H9 (cell line): ENCODE results near the gene ATP8A2. TPM values are rescaled to one million over a fixed set of nuclear protein-coding genes. Genes with fewer than 3 reads are reported as not detected.

Source experiments
- DNase-seq: peaks from one replicate; pipeline ENCODE4 v3.0.0-alpha.2; 2017
- H2AFZ ChIP-seq: one replicate; pipeline ENCODE4 v1.6.1; 2013; ENCODE audit warnings: mild to moderate bottlenecking, low read length, control low read depth, moderate library complexity
- H2AK5ac ChIP-seq: 2 replicates; pipeline ENCODE4 v1.6.1; 2013; ENCODE audit warnings: low read length, control low read depth, mixed read lengths; ENCODE audit not compliant: insufficient read length
- H2BK120ac ChIP-seq: one replicate; pipeline ENCODE4 v1.6.1; 2013; ENCODE audit warnings: low read depth, mild to moderate bottlenecking, low read length, control low read depth, inconsistent platforms; ENCODE audit not compliant: poor library complexity, severe bottlenecking
- H2BK12ac ChIP-seq: 2 replicates; pipeline ENCODE4 v1.6.1; 2013; ENCODE audit warnings: low read length, control low read depth, mixed read lengths, low read depth; ENCODE audit not compliant: insufficient read length
- H2BK15ac ChIP-seq: 2 replicates; pipeline ENCODE4 v1.6.1; 2013; ENCODE audit warnings: low read depth, low read length, control low read depth
- H2BK20ac ChIP-seq: one replicate; pipeline ENCODE4 v1.6.1; 2013; ENCODE audit warnings: low read depth, mild to moderate bottlenecking, low read length, control low read depth, inconsistent platforms; ENCODE audit not compliant: poor library complexity, severe bottlenecking
- H2BK5ac ChIP-seq: 2 replicates; pipeline ENCODE4 v1.6.1; 2013; ENCODE audit warnings: low read length, control low read depth, mixed read lengths; ENCODE audit not compliant: insufficient read length
- H3K14ac ChIP-seq: 2 replicates; pipeline ENCODE4 v1.6.1; 2013; ENCODE audit warnings: low read length, control low read depth; ENCODE audit not compliant: insufficient read depth
- H3K18ac ChIP-seq: 2 replicates; pipeline ENCODE4 v1.6.1; 2013; ENCODE audit warnings: low read depth, mild to moderate bottlenecking, mixed read lengths, low read length, control low read depth; ENCODE audit not compliant: insufficient read length
- H3K23ac ChIP-seq: 2 replicates; pipeline ENCODE4 v1.6.1; 2013; ENCODE audit warnings: low read length, control low read depth, mixed read lengths, low read depth; ENCODE audit not compliant: insufficient read length
- H3K23me2 ChIP-seq: 2 replicates; pipeline ENCODE4 v1.6.1; 2013; ENCODE audit warnings: low read depth, mild to moderate bottlenecking, mixed read lengths, low read length, control low read depth; ENCODE audit not compliant: insufficient read length, poor library complexity, severe bottlenecking
- H3K27ac ChIP-seq: 2 replicates; pipeline ENCODE4 v1.5.1; 2013; ENCODE audit warnings: low read length, control low read depth, mixed read lengths, low read depth; ENCODE audit not compliant: insufficient read length
- H3K27me3 ChIP-seq: 2 replicates; pipeline ENCODE4 v1.6.1; 2013; ENCODE audit warnings: low read length, control low read depth, inconsistent platforms; ENCODE audit not compliant: insufficient read depth
- H3K4ac ChIP-seq: 2 replicates; pipeline ENCODE4 v1.6.1; 2013; ENCODE audit warnings: low read depth, mild to moderate bottlenecking, control low read depth, inconsistent platforms, low read length, moderate library complexity
- H3K4me1 ChIP-seq: 2 replicates; pipeline ENCODE4 v1.6.1; 2013; ENCODE audit warnings: low read length, control low read depth, inconsistent platforms; ENCODE audit not compliant: insufficient read depth
- H3K4me2 ChIP-seq: 2 replicates; pipeline ENCODE4 v1.6.1; 2013; ENCODE audit warnings: low read length, control low read depth, mixed read lengths; ENCODE audit not compliant: insufficient read length, insufficient read depth
- H3K56ac ChIP-seq: 2 replicates; pipeline ENCODE4 v1.6.1; 2013; ENCODE audit warnings: low read depth, mild to moderate bottlenecking, mixed read lengths, low read length, control low read depth; ENCODE audit not compliant: insufficient read length
- H3K79me1 ChIP-seq: 2 replicates; pipeline ENCODE4 v1.6.1; 2013; ENCODE audit warnings: low read depth, mild to moderate bottlenecking, moderate library complexity, low read length, control low read depth, inconsistent platforms; ENCODE audit not compliant: insufficient read depth, poor library complexity, severe bottlenecking
- H3K79me2 ChIP-seq: 2 replicates; pipeline ENCODE4 v1.6.1; 2013; ENCODE audit warnings: low read length, control low read depth, inconsistent platforms; ENCODE audit not compliant: insufficient read depth
- H3K9ac ChIP-seq: 2 replicates; pipeline ENCODE4 v1.6.1; 2013; ENCODE audit warnings: low read length, control low read depth, mixed read lengths; ENCODE audit not compliant: insufficient read length; ENCODE audit errors: extremely low read depth
- H3K9me3 ChIP-seq: one replicate; pipeline ENCODE4 v1.6.1; 2013; ENCODE audit warnings: low read depth, low read length, inconsistent platforms; ENCODE audit not compliant: control insufficient read depth
- H3T11ph ChIP-seq: one replicate; pipeline ENCODE4 v1.6.1; 2013; ENCODE audit warnings: mild to moderate bottlenecking, low read length, control low read depth, inconsistent platforms
- H4K20me1 ChIP-seq: one replicate; pipeline ENCODE4 v1.6.1; 2013; ENCODE audit not compliant: control insufficient read depth, insufficient read length, insufficient read depth
- H4K5ac ChIP-seq: 2 replicates; pipeline ENCODE4 v1.6.1; 2013; ENCODE audit warnings: low read depth, mild to moderate bottlenecking, mixed read lengths, low read length, control low read depth; ENCODE audit not compliant: insufficient read length
- H4K8ac ChIP-seq: replicated peaks from 2 replicates; pipeline ENCODE4 v1.6.1; 2013; ENCODE audit warnings: low read length, control low read depth, mixed read lengths, low read depth; ENCODE audit not compliant: insufficient read length
- H4K91ac ChIP-seq: 2 replicates; pipeline ENCODE4 v1.6.1; 2013; ENCODE audit warnings: low read depth, mild to moderate bottlenecking, moderate library complexity, mixed read lengths, low read length, control low read depth; ENCODE audit not compliant: insufficient read length
- H3K27ac Mint-ChIP-seq, 3 experiments: 2 replicates in 2 of 3; 3 replicates in 1 of 3; pipeline ENCODE4 v1.8.0; 2020 to 2021; ENCODE audit warnings: mixed read lengths in 3 of 3, mild to moderate bottlenecking in 1 of 3, moderate library complexity in 1 of 3
- H3K27me3 Mint-ChIP-seq: 2 replicates; pipeline ENCODE4 v1.8.0; 2021; ENCODE audit warnings: low read depth, mild to moderate bottlenecking, moderate library complexity, mixed read lengths
- H3K36me3 Mint-ChIP-seq, 3 experiments: 2 replicates in 2 of 3; 3 replicates in 1 of 3; pipeline ENCODE4 v1.8.0; 2020 to 2021; ENCODE audit warnings: low read depth in 3 of 3, mixed read lengths in 3 of 3; ENCODE audit not compliant: insufficient read depth in 1 of 3
- H3K4me1 Mint-ChIP-seq, 2 experiments: 2 replicates each; pipeline ENCODE4 v1.8.0; 2020; ENCODE audit warnings: mixed read lengths in 2 of 2
- H3K4me3 Mint-ChIP-seq, 2 experiments: 2 replicates in 1 of 2; 3 replicates in 1 of 2; pipeline ENCODE4 v1.8.0; 2020 to 2021; ENCODE audit warnings: mild to moderate bottlenecking in 2 of 2, mixed read lengths in 2 of 2, moderate library complexity in 1 of 2
- H3K9me3 Mint-ChIP-seq, 2 experiments: 2 replicates in 1 of 2; 3 replicates in 1 of 2; pipeline ENCODE4 v1.8.0; 2020; ENCODE audit warnings: mild to moderate bottlenecking in 2 of 2, mixed read lengths in 2 of 2, moderate library complexity in 1 of 2
- CTCF ChIP-seq: fragments of 200-600 bp; sonication (generic); conservative IDR thresholded peaks from 3 replicates; pipeline ENCODE4 v1.8.0; 2021; ENCODE audit warnings: antibody characterized with exemption, mild to moderate bottlenecking
- WGBS: extraction: QIAGEN DNeasy Blood & Tissue Kit; methylation state at CpG from one replicate; pipeline ENCODE4 v1.1.7; 2013; ENCODE audit warnings: missing lambda C conversion rate, low lambda C conversion rate, mixed read lengths; ENCODE audit not compliant: insufficient read length; ENCODE audit errors: extremely low coverage; 5-methylcytosine and 5-hydroxymethylcytosine counted together
- total RNA-seq: library from RNA; stranded (reverse); gene quantifications from 2 replicates; pipeline ENCODE4 v1.2.1, GENCODE V29; 2021

Gene ATP8A2
- total RNA-seq, 1 experiment from 2014 or later: 18.2 TPM

- H3K4me3 Mint-ChIP-seq: no peak overlapping the region
- no peak overlapping the region for H3K56ac ChIP-seq
- no peak overlapping the region for H3K23ac ChIP-seq
- H3K9me3 ChIP-seq: peaks cover 6% of the 10 kb centered on the region
- TF ChIP-seq CTCF: no peak
- no peak overlapping the region for H2BK5ac ChIP-seq
- no peak overlapping the region for H4K5ac ChIP-seq
- no peak overlapping the region for H3K27ac ChIP-seq
- WGBS: no CpG with 5 or more reads among the region's 10 CpGs
- H4K8ac ChIP-seq: no peak overlapping the region
- no peak overlapping the region for H2BK20ac ChIP-seq
- peaks cover 7 to 11% (median 8%) of the 10 kb centered on the region in 3 experiments; a peak in 6 of 7 replicates for H3K36me3 Mint-ChIP-seq
- no peak overlapping the region for H3T11ph ChIP-seq
- no peak overlapping the region for H2BK120ac ChIP-seq
- no peaks in the 10 kb centered on the region for H4K20me1 ChIP-seq
- no peaks in the 10 kb centered on the region for H3K27me3 ChIP-seq
- no peaks in the 10 kb centered on the region for H3K23me2 ChIP-seq
- no peak overlapping the region for H2AK5ac ChIP-seq
- H3K4ac ChIP-seq: no peak overlapping the region
- no peak overlapping the region for H3K27ac Mint-ChIP-seq
- no peak for DNase-seq
- H3K9ac ChIP-seq: no peak overlapping the region
- no peak overlapping the region for H3K4me2 ChIP-seq
- H3K79me2 ChIP-seq: no peaks in the 10 kb centered on the region
- H2BK12ac ChIP-seq: no peak overlapping the region
- H4K91ac ChIP-seq: no peak overlapping the region
- H3K18ac ChIP-seq: no peak overlapping the region
- H3K4me1 ChIP-seq: peaks cover 15% of the 10 kb centered on the region; the same call in 1 of the 2 replicates
- H3K9me3 Mint-ChIP-seq: peaks cover 7 to 11% of the 10 kb centered on the region in 2 experiments
- peaks cover 18 to 22% of the 10 kb centered on the region in 2 experiments for H3K4me1 Mint-ChIP-seq
- H3K27me3 Mint-ChIP-seq: no peaks in the 10 kb centered on the region; the same call in 1 of the 2 replicates
- H2AFZ ChIP-seq: no peak overlapping the region
- H2BK15ac ChIP-seq: no peak overlapping the region
- no peaks in the 10 kb centered on the region for H3K79me1 ChIP-seq
- no peak overlapping the region for H3K14ac ChIP-seq
Measured at GRCh38 chr13:25904830-25905229, 533.1 kb downstream of the ATP8A2 start.
